ENCODE measurements around the gene MTMR2. TPM values are rescaled to one million over a fixed set of nuclear protein-coding genes. Genes with fewer than 3 reads are reported as not detected.
A peak's percentile ranks its signal among the peaks of the same experiment; 100 is the strongest.

The MTMR2 gene
- total and polyA plus RNA-seq, 2 experiments from 2014 or later = 26.6 to 52.6 TPM

DNA sequence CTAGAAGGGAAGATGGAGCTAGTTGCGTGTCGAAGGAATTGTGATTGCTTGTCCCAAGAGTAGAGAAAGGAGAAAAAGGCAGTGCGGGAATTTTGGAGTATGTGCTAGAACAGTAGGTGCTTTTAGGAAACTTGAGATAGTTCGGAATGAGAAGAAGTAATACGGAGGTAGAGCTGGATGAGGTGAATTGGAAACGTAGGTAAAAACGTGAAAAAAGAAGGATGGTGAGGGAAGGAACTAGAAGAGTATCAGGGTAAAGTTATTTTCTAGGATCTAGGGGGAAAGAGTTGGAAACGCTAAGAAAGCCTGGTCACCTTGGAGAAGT lies 132.2 kb downstream of the MTMR2 start:
- Histone ChIP-seq H2AFZ (no peak overlapping the region), H3K4me3 (peak overlapping the region; percentile 92), H3K4me2 (peak overlapping the region; percentile 91), H3K27me3 (ENCODE audit: insufficient read depth) (no peaks in the 10 kb centered on the region), H3K9me2 (ENCODE audit: insufficient read depth) (no peaks in the 10 kb centered on the region), H4K20me1 (replicated peaks; ENCODE audit: insufficient read depth) (peaks cover 27% of the 10 kb centered on the region; the same call in 1 of the 2 replicates), H3F3A (replicated peaks; ENCODE audit: low read depth) (0 out of 2 replicates have a peak, but pooled peaks cover 5% of the 10 kb centered on the region), H3K27ac (ENCODE audit: low read depth) (peak overlapping the region; percentile 98; the same call in 1 of the 2 replicates), H3K79me2 (replicated peaks; ENCODE audit: insufficient read depth) (peaks cover 72% of the 10 kb centered on the region), H3K4me1 (ENCODE audit: insufficient read depth) (peaks cover 17% of the 10 kb centered on the region), H3K36me3 (ENCODE audit: insufficient read depth) (no peaks in the 10 kb centered on the region; the same call in 1 of the 2 replicates)
- no peak for ATAC-seq
- H3K9me3 Mint-ChIP-seq = 0 out of 3 replicates have a peak, but pooled peaks cover 4% of the 10 kb centered on the region
- H3K27me3 Mint-ChIP-seq (ENCODE audit: insufficient read depth, low read depth, poor library complexity) = peaks cover 8% of the 10 kb centered on the region
- peak overlapping the region; percentile 98 for H3K4me3 Mint-ChIP-seq
- TF ChIP-seq JUNB (IDR thresholded peaks at IDR 0.05; ENCODE audit: unreplicated experiment) = no peak
- TF ChIP-seq POLR2AphosphoS5 (IDR thresholded peaks at IDR 0.05; ENCODE audit: low read depth) = no peak
- TF ChIP-seq CREB1 (CRISPR knock-in tag; IDR thresholded peaks at IDR 0.05; ENCODE audit: low read depth) = no peak
- peaks cover 37% of the 10 kb centered on the region for H3K4me1 Mint-ChIP-seq
- peaks cover 17% of the 10 kb centered on the region; the same call in 2 of the 3 replicates for H3K36me3 Mint-ChIP-seq (ENCODE audit: low read depth)
- no peak for DNase-seq (ENCODE audit: low spot score)
- no peak overlapping the region for H3K27ac Mint-ChIP-seq

DNA sequence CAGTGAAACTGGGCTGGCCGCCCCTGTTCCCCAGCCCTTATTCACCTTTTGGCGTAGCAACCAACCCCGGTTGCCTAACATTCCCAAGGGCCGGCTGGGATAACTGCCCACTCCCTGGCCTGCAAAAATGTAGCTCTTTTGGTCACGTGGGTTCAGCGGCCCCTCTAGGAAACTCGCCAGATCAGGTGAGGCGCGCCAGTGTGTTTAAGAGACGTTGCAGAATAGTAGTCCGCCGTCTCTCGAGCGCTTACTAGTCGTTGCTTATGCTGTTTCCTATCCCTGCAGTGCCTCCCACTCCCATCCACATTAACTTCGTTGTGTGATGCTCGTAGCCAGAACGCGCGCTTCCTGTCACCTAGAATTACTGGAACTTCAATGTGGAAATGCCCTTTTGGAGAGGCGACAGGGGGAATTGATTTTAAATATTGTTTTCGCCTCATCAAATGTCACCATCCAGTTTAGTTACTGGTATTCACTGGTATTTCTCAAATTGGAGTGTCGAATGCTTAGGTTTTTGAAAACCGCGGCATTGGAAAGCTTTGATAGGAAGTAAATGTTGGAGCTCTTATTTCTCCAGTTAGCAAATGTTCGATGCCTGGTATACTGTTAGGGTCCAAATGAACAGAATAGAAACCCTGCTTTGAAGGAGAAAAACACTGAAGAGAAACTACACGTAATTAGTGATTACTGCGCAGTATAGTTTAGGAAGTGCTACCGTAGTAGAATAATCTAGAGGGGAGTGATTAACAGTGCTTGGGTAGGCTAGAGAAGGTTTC lies 132.8 kb downstream of the MTMR2 start:
- DNase-seq (ENCODE audit: low spot score) (peak; percentile 86), ATAC-seq (peak; percentile 7)
- Mint-ChIP-seq H3K27me3 (ENCODE audit: insufficient read depth, low read depth, poor library complexity) (peaks cover 8% of the 10 kb centered on the region), H3K9me3 (0 out of 3 replicates have a peak, but pooled peaks cover 4% of the 10 kb centered on the region), H3K4me3 (peak overlapping the region; percentile 98), H3K27ac (peak overlapping the region; percentile 100), H3K36me3 (ENCODE audit: low read depth) (peaks cover 22% of the 10 kb centered on the region), H3K4me1 (peaks cover 37% of the 10 kb centered on the region)
- H3K36me3 ChIP-seq (ENCODE audit: insufficient read depth) = peaks cover 5% of the 10 kb centered on the region
- H3K4me3 ChIP-seq = peak overlapping the region; percentile 92
- 0 out of 2 replicates have a peak, but pooled peaks cover 5% of the 10 kb centered on the region for H3F3A ChIP-seq (replicated peaks; ENCODE audit: low read depth)
- H4K20me1 ChIP-seq (replicated peaks; ENCODE audit: insufficient read depth) = peaks cover 27% of the 10 kb centered on the region; the same call in 1 of the 2 replicates
- H2AFZ ChIP-seq = peak overlapping the region; percentile 50; the same call in 1 of the 2 replicates
- no peaks in the 10 kb centered on the region for H3K27me3 ChIP-seq (ENCODE audit: insufficient read depth)
- peaks cover 69% of the 10 kb centered on the region for H3K79me2 ChIP-seq (replicated peaks; ENCODE audit: insufficient read depth)
- H3K9me2 ChIP-seq (ENCODE audit: insufficient read depth) = no peaks in the 10 kb centered on the region
- peak overlapping the region; percentile 98 for H3K27ac ChIP-seq (ENCODE audit: low read depth)
- H3K4me1 ChIP-seq (ENCODE audit: insufficient read depth) = peaks cover 17% of the 10 kb centered on the region
- peak overlapping the region; percentile 91 for H3K4me2 ChIP-seq
- TF ChIP-seq ZNF114 (CRISPR knock-in tag; IDR thresholded peaks at IDR 0.05) (no peak), CREB1 (CRISPR knock-in tag; IDR thresholded peaks at IDR 0.05; ENCODE audit: low read depth) (no peak), STAT1 (IDR thresholded peaks at IDR 0.05; ENCODE audit: unreplicated experiment) (no peak), EZH2phosphoT487 (IDR thresholded peaks at IDR 0.05; ENCODE audit: unreplicated experiment) (no peak), EZH2 (IDR thresholded peaks at IDR 0.05; ENCODE audit: low read depth, unreplicated experiment) (no peak), JUNB (IDR thresholded peaks at IDR 0.05; ENCODE audit: unreplicated experiment) (no peak), ZNF331 (CRISPR knock-in tag; IDR thresholded peaks at IDR 0.05; ENCODE audit: low read depth) (no peak)
- TF ChIP-seq, protein P1, sequence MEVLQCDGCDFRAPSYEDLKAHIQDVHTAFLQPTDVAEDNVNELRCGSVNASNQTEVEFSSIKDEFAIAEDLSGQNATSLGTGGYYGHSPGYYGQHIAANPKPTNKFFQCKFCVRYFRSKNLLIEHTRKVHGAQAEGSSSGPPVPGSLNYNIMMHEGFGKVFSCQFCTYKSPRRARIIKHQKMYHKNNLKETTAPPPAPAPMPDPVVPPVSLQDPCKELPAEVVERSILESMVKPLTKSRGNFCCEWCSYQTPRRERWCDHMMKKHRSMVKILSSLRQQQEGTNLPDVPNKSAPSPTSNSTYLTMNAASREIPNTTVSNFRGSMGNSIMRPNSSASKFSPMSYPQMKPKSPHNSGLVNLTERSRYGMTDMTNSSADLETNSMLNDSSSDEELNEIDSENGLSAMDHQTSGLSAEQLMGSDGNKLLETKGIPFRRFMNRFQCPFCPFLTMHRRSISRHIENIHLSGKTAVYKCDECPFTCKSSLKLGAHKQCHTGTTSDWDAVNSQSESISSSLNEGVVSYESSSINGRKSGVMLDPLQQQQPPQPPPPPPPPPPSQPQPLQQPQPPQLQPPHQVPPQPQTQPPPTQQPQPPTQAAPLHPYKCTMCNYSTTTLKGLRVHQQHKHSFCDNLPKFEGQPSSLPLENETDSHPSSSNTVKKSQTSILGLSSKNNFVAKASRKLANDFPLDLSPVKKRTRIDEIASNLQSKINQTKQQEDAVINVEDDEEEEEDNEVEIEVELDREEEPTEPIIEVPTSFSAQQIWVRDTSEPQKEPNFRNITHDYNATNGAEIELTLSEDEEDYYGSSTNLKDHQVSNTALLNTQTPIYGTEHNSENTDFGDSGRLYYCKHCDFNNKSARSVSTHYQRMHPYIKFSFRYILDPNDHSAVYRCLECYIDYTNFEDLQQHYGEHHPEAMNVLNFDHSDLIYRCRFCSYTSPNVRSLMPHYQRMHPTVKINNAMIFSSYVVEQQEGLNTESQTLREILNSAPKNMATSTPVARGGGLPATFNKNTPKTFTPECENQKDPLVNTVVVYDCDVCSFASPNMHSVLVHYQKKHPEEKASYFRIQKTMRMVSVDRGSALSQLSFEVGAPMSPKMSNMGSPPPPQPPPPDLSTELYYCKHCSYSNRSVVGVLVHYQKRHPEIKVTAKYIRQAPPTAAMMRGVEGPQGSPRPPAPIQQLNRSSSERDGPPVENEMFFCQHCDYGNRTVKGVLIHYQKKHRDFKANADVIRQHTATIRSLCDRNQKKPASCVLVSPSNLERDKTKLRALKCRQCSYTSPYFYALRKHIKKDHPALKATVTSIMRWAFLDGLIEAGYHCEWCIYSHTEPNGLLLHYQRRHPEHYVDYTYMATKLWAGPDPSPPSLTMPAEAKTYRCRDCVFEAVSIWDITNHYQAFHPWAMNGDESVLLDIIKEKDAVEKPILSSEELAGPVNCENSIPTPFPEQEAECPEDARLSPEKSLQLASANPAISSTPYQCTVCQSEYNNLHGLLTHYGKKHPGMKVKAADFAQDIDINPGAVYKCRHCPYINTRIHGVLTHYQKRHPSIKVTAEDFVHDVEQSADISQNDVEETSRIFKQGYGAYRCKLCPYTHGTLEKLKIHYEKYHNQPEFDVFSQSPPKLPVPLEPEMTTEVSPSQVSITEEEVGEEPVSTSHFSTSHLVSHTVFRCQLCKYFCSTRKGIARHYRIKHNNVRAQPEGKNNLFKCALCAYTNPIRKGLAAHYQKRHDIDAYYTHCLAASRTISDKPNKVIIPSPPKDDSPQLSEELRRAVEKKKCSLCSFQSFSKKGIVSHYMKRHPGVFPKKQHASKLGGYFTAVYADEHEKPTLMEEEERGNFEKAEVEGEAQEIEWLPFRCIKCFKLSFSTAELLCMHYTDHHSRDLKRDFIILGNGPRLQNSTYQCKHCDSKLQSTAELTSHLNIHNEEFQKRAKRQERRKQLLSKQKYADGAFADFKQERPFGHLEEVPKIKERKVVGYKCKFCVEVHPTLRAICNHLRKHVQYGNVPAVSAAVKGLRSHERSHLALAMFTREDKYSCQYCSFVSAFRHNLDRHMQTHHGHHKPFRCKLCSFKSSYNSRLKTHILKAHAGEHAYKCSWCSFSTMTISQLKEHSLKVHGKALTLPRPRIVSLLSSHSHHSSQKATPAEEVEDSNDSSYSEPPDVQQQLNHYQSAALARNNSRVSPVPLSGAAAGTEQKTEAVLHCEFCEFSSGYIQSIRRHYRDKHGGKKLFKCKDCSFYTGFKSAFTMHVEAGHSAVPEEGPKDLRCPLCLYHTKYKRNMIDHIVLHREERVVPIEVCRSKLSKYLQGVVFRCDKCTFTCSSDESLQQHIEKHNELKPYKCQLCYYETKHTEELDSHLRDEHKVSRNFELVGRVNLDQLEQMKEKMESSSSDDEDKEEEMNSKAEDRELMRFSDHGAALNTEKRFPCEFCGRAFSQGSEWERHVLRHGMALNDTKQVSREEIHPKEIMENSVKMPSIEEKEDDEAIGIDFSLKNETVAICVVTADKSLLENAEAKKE (CRISPR knock-in tag; IDR thresholded peaks at IDR 0.05) = no peak
- TF ChIP-seq, protein P2, sequence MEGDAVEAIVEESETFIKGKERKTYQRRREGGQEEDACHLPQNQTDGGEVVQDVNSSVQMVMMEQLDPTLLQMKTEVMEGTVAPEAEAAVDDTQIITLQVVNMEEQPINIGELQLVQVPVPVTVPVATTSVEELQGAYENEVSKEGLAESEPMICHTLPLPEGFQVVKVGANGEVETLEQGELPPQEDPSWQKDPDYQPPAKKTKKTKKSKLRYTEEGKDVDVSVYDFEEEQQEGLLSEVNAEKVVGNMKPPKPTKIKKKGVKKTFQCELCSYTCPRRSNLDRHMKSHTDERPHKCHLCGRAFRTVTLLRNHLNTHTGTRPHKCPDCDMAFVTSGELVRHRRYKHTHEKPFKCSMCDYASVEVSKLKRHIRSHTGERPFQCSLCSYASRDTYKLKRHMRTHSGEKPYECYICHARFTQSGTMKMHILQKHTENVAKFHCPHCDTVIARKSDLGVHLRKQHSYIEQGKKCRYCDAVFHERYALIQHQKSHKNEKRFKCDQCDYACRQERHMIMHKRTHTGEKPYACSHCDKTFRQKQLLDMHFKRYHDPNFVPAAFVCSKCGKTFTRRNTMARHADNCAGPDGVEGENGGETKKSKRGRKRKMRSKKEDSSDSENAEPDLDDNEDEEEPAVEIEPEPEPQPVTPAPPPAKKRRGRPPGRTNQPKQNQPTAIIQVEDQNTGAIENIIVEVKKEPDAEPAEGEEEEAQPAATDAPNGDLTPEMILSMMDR (conservative IDR thresholded peaks at IDR 0.05; ENCODE audit: low read depth in 2 of 2) = no peak

Measured in GM23338 (cell line).